ENCODE results near the gene POLR1H. TPM values are rescaled to one million over a fixed set of nuclear protein-coding genes. Genes with fewer than 3 reads are reported as not detected.
"Not testable (repeated sequence)": the region's sequence is repeated elsewhere in the genome, so short reads cannot be mapped to it uniquely, and the experiment has no call there.

The POLR1H gene
- 88.1 TPM for total RNA-seq

DNA sequence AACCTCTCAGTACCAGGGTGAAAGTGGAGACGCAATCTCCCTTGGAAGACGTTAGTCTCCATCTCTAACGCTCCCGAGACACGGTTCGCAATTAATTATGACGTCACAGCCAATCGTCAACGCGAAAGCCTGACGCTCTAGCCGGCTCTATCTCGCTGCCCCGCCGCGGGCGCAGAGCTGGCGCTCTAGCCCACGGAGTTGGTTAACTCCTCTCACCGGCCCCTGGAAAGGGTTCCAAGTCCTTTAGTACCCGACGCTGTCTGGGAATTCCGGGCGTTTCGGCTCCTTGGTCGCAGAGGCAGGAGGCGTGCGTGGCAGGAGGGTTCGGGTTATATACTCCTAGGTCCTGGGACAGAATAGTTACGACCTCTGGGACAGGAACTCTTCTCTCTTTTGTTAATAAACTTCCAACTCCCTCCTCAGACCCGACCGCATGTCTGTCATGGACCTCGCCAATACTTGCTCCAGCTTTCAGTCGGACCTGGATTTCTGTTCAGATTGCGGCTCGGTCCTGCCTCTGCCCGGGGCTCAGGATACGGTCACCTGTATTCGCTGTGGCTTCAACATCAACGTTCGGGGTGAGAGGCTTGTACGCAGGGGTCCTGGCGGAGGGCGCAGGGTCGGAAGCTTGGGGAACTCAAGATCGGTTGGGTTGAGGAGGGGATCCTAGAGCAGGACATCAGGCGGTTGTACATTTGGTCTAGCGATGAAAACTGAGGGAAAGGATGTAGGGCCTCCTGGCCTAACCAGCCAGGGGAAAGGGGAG is at the start of gene POLR1H:
POLR1H (plus strand) TSS at position 174 of the 766 bp plus-strand sequence; CDS start at position 434, 260 bp downstream.
- DNase-seq (ENCODE audit: low read depth in 2 of 3, low spot score in 2 of 3) = peak; percentile 75 to 96 (median 93)

DNA sequence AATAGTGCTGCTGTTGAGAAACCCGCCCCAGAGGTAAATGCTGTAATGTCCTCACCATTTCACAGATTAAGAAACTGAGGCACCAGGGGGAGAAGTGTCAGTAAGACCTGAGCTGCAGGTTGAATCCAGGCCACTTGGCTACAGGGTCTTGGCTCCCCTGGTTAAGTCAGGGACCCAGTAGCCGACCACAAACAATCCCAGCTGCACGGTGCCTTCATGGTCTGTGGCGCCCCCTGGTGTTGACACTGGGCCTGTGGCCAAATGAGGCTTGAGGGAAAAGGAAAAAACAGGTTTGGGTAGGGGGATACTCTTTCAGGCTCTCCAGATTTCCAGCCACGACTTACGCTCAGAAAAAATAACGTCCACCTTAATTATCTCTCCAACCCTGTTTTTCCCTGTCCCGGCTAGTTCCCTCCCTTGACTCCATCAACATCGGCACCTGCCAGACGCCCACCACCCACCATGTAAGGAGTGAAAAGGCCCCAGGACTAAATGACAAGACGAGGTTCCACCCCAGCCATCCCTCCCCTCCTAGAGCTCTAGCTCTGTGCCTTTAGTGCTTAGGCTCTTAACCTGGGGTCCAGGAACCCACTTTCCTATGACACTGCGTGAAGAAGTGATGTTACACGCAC is 47.7 kb upstream of the POLR1H start:
- DNase-seq (ENCODE audit: low read depth in 2 of 3, low spot score in 2 of 3) = peak in 2 of 3 donors; percentile 18 to 40

DNA sequence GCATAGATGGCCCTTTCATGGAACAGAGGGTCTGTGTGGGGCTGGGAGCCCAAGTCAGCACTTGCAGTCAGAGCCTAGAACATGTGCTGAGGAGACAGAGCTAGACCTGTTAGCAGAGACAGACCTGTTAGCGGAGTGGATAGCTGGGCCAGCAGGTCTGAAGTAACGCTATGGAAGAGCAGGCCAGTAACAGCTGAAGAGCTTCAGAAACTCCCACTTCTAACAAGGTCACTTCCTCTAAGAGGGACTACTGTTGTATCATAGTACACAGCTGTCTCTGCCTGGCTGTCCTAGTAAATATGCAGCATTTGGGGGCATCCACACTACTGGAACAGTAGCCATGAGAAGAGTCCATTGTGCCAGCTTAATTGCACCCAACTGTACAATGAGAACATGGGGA is 41.2 kb upstream of the POLR1H start:
- DNase-seq (ENCODE audit: low read depth in 2 of 3, low spot score in 2 of 3) = no peak

- DNase-seq (ENCODE audit: low read depth in 2 of 3, low spot score in 2 of 3) = no peak
Observed at GRCh38 chr6:30020626-30021025, 40.4 kb upstream of the POLR1H start.

GRCh38 chr6:30022189-30022588 is 38.9 kb upstream of the POLR1H start:
- DNase-seq (ENCODE audit: low read depth in 2 of 3, low spot score in 2 of 3) = no peak

DNA sequence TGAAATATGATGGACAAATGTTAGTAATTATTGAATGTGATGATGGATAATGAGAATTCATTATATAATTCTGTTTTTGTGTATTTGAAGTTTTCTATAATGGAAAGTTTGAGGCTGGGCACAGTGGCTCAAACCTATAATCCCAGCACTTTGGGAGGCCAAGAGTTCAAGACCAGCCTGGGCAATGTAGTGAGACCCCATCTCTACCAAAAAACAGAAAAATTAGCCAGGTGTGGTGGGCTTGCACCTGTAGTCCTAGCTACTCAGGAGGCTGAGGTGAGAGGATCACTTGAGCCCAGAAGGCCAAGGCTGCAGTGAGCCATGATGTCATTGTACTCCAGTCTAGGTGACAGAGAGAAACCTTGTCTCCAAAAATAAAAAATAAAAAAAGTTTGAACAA is 38.4 kb upstream of the POLR1H start:
- not testable (repeated sequence) for DNase-seq (ENCODE audit: low read depth in 2 of 3, low spot score in 2 of 3)

GRCh38 chr6:30025186-30025585 is 35.9 kb upstream of the POLR1H start:
- no peak for DNase-seq (ENCODE audit: low read depth in 2 of 3, low spot score in 2 of 3)

GRCh38 chr6:30029588-30029987 is 31.5 kb upstream of the POLR1H start:
- no peak for DNase-seq (ENCODE audit: low read depth in 2 of 3, low spot score in 2 of 3)

DNA sequence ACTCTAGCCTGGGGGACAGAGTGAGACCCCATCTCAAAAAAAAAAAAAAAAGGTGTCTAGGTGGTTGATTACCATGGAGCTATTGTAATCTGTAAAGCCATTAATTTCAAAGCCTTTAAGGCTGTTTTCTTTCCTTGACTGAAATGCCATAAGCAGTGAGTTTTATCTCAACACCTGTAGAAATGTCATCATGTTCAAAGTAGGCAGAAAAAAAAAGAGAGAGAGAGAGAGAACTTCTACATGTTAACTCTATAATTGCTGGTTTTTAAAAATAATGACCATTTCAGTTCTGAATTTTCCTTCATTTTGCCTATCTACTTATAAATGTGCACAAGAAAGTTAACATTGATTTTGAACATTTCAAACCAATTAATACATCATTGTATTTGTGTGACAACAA is 29.7 kb upstream of the POLR1H start:
- no peak for DNase-seq (ENCODE audit: low read depth in 2 of 3, low spot score in 2 of 3)

DNA sequence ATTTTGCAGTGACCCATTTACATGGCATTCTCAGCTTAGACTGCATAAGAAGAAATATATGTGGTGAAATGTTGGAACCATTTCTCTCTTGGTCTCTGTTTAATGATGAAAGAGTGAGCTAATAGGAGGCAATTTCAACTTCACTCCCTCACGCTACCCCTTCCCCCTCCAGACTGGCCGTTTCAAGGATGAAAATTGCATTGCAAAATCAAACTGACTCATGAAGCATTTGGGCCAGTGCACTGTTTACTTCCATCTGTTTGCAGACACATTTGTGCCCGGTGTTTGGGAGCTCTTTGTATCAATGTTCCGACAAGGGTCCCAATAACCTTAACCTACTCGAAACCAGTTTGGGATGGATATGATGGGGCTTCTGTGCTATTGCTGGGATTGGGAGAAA is 27.6 kb upstream of the POLR1H start:
- DNase-seq (ENCODE audit: low read depth in 2 of 3, low spot score in 2 of 3) = not testable (repeated sequence)

DNA sequence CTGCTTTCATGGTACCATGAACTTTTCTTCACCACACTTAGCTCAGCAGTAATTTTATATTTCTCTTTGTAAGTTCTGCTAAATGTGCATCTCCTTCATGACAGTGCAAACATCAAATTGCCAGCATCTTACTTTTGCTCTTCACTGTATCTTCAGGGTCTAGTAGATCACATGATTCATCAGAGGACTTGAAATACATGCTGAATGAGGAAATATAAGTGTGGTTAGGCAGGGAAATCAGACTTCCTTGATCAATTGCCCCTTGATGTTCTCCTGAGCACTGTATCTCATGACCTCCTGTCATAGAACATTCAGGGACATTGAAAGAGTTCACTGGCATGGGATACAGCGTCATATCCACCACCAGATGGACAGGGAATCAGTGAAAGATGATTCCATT is 25.3 kb upstream of the POLR1H start:
- no peak for DNase-seq (ENCODE audit: low read depth in 2 of 3, low spot score in 2 of 3)

- DNase-seq (ENCODE audit: low read depth in 2 of 3, low spot score in 2 of 3) = peak in 2 of 3 donors; percentile 21 to 45
Observed at GRCh38 chr6:30037182-30037788, 23.8 kb upstream of the POLR1H start.

- no peak for DNase-seq (ENCODE audit: low read depth in 2 of 3, low spot score in 2 of 3)
Observed at GRCh38 chr6:30041221-30041620, 19.8 kb upstream of the POLR1H start.

- no peak for DNase-seq (ENCODE audit: low read depth in 2 of 3, low spot score in 2 of 3)
Observed at GRCh38 chr6:30041821-30042220, 19.2 kb upstream of the POLR1H start.

GRCh38 chr6:30042476-30042875 is 18.6 kb upstream of the POLR1H start:
- DNase-seq (ENCODE audit: low read depth in 2 of 3, low spot score in 2 of 3) = no peak

DNA sequence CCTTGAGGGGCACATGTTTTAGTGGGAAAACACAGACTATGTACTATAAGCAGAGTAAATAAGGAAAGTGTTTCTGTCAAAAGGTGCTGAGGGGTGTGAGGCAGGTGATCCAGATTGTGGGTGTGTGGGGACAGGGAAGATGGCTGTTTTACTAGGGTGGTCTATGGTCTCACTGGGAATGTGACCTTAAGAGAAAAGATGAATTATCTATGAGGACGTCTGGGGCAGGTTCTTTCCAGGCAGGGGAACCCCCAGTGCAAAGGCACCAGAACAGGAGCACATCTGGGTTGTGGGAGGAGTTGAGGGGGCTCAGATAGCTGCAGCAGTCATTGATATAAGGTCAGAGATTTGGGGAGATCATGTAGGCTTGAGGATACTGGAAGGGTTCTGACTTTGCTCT is 18.2 kb upstream of the POLR1H start:
- no peak for DNase-seq (ENCODE audit: low read depth in 2 of 3, low spot score in 2 of 3)

DNA sequence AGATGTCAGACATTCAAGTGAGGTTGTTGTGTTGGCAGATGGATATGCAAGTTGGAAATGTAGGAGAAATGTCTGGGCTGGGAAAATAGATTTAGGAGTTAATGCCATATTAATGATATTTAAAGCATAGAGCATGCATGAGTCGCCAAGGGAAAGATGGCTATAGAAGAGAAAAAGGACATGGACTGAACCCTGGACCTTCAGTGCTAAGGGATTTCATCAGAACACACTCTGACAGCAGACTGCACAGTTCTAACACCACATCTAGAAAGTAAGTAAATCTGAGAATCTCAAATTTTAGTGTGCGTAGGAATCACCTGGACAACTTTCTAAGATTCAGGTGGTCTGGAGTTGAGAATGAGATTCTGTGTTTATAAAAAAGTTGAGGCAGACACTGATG is 17.3 kb upstream of the POLR1H start:
- DNase-seq (ENCODE audit: low read depth in 2 of 3, low spot score in 2 of 3) = no peak

GRCh38 chr6:30044630-30045029 is 16.4 kb upstream of the POLR1H start:
- DNase-seq (ENCODE audit: low read depth in 2 of 3, low spot score in 2 of 3) = no peak

GRCh38 chr6:30047220-30047619 is 13.8 kb upstream of the POLR1H start:
- no peak for DNase-seq (ENCODE audit: low read depth in 2 of 3, low spot score in 2 of 3)

- no peak for DNase-seq (ENCODE audit: low read depth in 2 of 3, low spot score in 2 of 3)
Observed at GRCh38 chr6:30053682-30054081, 7.4 kb upstream of the POLR1H start.

DNA sequence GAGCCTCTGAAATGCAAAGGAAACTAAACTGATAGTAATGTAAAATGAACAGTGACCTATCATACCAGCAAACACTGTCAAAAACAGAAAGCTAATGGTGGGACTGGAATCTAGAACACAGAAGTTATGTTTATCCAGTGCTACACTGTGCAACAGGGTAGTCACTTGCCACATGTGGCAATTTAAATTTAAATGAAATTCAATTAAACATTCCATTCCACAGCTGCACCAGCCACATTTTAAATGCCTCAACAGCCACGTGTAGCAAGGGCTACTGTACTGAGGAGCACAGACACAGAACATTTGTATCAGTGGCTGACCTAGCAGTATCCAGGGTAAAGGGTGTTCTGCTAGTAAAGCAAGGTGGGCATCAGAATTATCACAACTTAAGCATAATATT is 5.6 kb upstream of the POLR1H start:
- DNase-seq (ENCODE audit: low read depth in 2 of 3, low spot score in 2 of 3) = no peak

DNA sequence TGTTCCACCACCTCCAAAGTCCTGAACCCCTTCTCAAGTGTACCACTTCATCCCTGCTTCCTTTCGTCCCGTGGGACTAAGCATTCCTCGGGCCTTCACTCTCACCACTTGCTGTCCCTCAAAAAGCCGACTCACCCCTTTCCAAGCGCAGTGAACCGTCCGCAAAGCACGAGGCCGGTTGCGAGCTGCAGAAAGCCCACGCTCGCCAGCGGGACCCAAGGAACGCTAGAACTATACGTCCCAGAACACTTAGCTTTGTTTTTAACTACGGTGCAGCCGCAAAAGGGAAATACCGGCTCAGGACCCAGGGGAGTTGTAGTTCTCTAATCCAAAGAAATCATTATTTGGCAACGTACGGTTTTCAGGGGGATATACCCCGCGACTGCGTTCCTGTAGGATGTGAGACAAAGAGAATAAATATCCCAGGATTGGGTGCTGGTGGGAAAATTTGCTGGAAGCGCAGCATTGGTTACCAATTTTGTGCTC is 416 bp upstream of the POLR1H start:
- DNase-seq (ENCODE audit: low read depth in 2 of 3, low spot score in 2 of 3) = peak in 1 of 3 donors; percentile 50

Measured in hematopoietic multipotent progenitor cell (in vitro differentiated cells).